Stimulated activated CD8-positive, alpha-beta memory T cell treated with anti-CD3 and anti-CD28 coated beads, Interleukin-7, amount 100 ng/mL, for 1 hour (primary cell): ENCODE measurements around the gene INPP5F.
"Not testable (repeated sequence)": the region's sequence is repeated elsewhere in the genome, so short reads cannot be mapped to it uniquely, and the experiment has no call there.

Experiments used
- DNase-seq, 2 donors: peaks; one replicate each; pipeline ENCODE4 v3.0.0-alpha.2; 2020; ENCODE audit warnings: low read depth in 2 of 2

The INPP5F gene

DNA sequence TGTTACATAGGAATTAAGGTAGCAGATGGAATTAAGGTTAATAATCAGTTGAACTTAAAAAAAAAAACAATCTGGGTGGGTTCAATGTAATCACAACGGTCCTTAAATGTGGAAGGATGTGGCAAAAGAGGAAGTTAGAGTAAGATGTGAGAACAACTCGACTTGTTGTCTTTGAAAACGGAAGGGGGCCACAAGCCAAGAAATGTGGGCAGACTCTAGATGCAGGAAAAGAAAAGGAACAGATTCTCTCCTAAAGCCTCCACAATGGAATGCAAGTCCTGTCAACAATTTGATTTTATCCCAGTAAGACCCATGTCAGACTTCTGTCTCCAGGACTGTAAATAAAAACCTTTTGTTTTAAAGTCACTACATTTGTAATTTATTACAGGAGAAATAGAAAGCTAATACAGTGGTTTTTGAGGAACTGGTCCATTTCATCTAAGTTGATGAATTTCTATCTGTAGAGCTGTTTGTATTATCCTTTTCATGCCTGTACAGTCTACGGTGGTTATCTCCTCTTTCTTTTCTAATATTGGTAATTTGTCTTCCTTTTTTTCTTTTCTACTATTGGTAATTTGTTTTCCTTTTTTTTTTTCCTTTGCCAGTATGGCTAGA is 138.2 kb downstream of the INPP5F start:
- DNase-seq, result no peak

GRCh38 chr10:119865699-119866240 is 139.9 kb downstream of the INPP5F start:
- no peak for DNase-seq

- no peak for DNase-seq
Observed at GRCh38 chr10:119867317-119867716, 141.5 kb downstream of the INPP5F start.

DNA sequence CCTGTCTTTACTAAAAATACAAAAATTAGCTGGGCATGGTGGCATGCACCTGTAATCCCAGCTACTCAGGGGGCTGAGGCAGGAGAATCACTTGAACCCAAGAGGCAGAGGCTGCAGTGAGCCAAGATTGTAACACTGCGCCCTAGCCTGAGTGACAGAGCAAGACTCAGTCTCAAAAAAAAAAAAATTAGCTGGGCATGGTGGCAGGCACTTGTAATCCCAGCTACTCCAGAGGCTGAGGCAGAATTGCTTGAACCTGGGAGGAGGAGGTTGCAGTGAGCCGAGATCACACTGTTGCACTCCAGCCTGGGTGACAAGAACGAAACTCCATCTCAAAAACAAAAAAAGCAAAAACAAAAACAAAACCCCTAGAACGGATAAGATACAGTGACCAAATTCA is 143.5 kb downstream of the INPP5F start:
- not testable (repeated sequence) for DNase-seq

GRCh38 chr10:119871881-119872609 is 146.2 kb downstream of the INPP5F start:
- DNase-seq, result peak; percentile 17 to 23

GRCh38 chr10:119872610-119872859 is 146.7 kb downstream of the INPP5F start, which contains the start of gene MCMBP:
TSS of gene MCMBP (minus strand) at chr10:119872843. CDS start at chr10:119872584, 259 bp downstream.
- no peak for DNase-seq

GRCh38 chr10:119872860-119873681 is 147.2 kb downstream of the INPP5F start:
- DNase-seq, result peak; percentile 75 to 78

GRCh38 chr10:119878524-119878923 is 152.7 kb downstream of the INPP5F start:
- no peak for DNase-seq
